Right lobe of liver (tissue), 6 donors: ENCODE measurements around the gene NAV2. TPM values are rescaled to one million over a fixed set of nuclear protein-coding genes. Genes with fewer than 3 reads are reported as not detected.

ENCODE experiments used
- ATAC-seq, 4 donors: fragments of 200-7000 bp; cut with Tn5 transposase; one replicate each; pipeline ENCODE4 v1.9.1; 2020; ENCODE audit warnings: mild to moderate bottlenecking in 4 of 4, moderate library complexity in 4 of 4
- DNase-seq, 3 donors: peaks; one replicate each; pipeline ENCODE4 v3.0.0-alpha.2; 2020
- H3K27ac ChIP-seq, 3 donors: fragments of 200-600 bp; one replicate each; pipeline ENCODE4 v1.8.0; 2022
- H3K27me3 ChIP-seq, 2 donors: fragments of 200-600 bp; one replicate each; pipeline ENCODE4 v1.8.0; 2022
- H3K36me3 ChIP-seq, 4 donors: fragments of 200-600 bp; sonication (generic) in 1 of 4; one replicate each; pipeline versions ENCODE4 v1.5.1 to v1.8.0; 2017 to 2022; ENCODE audit warnings: control low read depth in 1 of 4
- H3K4me1 ChIP-seq, 4 donors: fragments of 200-600 bp; sonication (generic) in 1 of 4; one replicate each; pipeline versions ENCODE4 v1.5.1 to v1.8.0; 2017 to 2022; ENCODE audit warnings: control low read depth in 1 of 4
- H3K4me3 ChIP-seq, 3 donors: fragments of 200-600 bp; one replicate each; pipeline ENCODE4 v1.8.0; 2022
- H3K9me3 ChIP-seq, 4 donors: fragments of 200-600 bp; sonication (generic) in 1 of 4; one replicate each; pipeline versions ENCODE4 v1.5.1 to v1.8.0; 2017 to 2022; ENCODE audit warnings: control low read depth in 1 of 4
- CTCF ChIP-seq, 4 donors: fragments of 200-600 bp in 3 of 4; fragments of 450-650 bp in 1 of 4; IDR thresholded peaks; one replicate each; pipeline versions ENCODE4 v1.5.1 to v1.8.0; 2016 to 2022; ENCODE audit warnings: antibody characterized with exemption in 4 of 4, mild to moderate bottlenecking in 2 of 4
- POLR2A ChIP-seq: fragments of 450-650 bp; IDR thresholded peaks from one replicate; pipeline ENCODE4 v1.6.1; 2017; ENCODE audit warnings: antibody characterized with exemption, mild to moderate bottlenecking
- WGBS: methylation state at CpG from one replicate; pipeline ENCODE4 v1.1.6; 2018; ENCODE audit warnings: low coverage, low lambda C conversion rate; ENCODE audit not compliant: insufficient coverage; ENCODE audit errors: missing lambda C conversion rate; 5-methylcytosine and 5-hydroxymethylcytosine counted together
- intact Hi-C, 2 donors: fragments of 100-400 bp; cut with DNase I; formaldehyde crosslinking; loops; one replicate each; pipeline versions ENCODE4 v1.11.2 to v1.14.1; 2022
- long read RNA-seq: library from polyadenylated mRNA; unstranded; transcript quantifications from one replicate; pipeline ENCODE4 v2.0.0, GENCODE V29; 2019
- total RNA-seq, 6 experiments: library from RNA; depleted of rRNA in 2 of 6; stranded (reverse); fragments of >200 nt in 2 of 6; fragmentation: NEBNext Ultra II Directional in 3 of 6; extraction: Animal tissue kit (Norgen Biotek cat#: 25700) in 3 of 6; gene quantifications; one replicate each; pipeline versions ENCODE4 v1.1.0 to v1.2.4, GENCODE V29; 2016 to 2023
- donor health status: DM: no; HTN: yes; CAD: no.
- donor health status: DM: no; HTN: no; CAD: no.
- donor health status: DM: no; HTN: no; CAD: no.
- donor health status: DM: no; HTN: yes; CAD: no.
- donor health status: DM: no; HTN: yes; CAD: no.

NAV2 gene
- total RNA-seq = 10 to 100 TPM; 15.5 to 69.2 (median 37.1) TPM
- long read RNA-seq, partial matches to known transcripts = 3 of 3 reads
- long read RNA-seq, other reads (novel, unspliced or antisense) = 0 of 3 reads

- Histone ChIP-seq H3K27me3 (no peaks in the 10 kb centered on the region), H3K4me1 (peaks cover 0 to 37% (median 12%) of the 10 kb centered on the region in 4 donors), H3K9me3 (no peaks in the 10 kb centered on the region), H3K36me3 (no peaks in the 10 kb centered on the region), H3K4me3 (peak within 1 kb of the TSS; percentile 52 to 70 (median 63)), H3K27ac (peak within 1 kb of the TSS; percentile 80 to 92 (median 92))
- ATAC-seq (peak; percentile 78 to 98 (median 94)), DNase-seq (peak; percentile 94 to 96 (median 95))
- intact Hi-C loops = no loop called here
- 1% methylated on average over 29 of the region's 91 CpGs for WGBS
- no peak for TF ChIP-seq CTCF (IDR thresholded peaks at IDR 0.05)
- peak; percentile 99 for TF ChIP-seq POLR2A
Measured at GRCh38 chr11:19712281-19713195, at the start of gene NAV2. Gene NAV2, plus strand, starts transcription at chr11:19712837. Its CDS starts 859 bp downstream, at chr11:19713696.

- ATAC-seq = no peak
- Histone ChIP-seq H3K4me1 (no peaks in the 10 kb centered on the region), H3K27me3 (no peaks in the 10 kb centered on the region), H3K36me3 (no peaks in the 10 kb centered on the region), H3K4me3 (no peak overlapping the region), H3K9me3 (no peaks in the 10 kb centered on the region), H3K27ac (no peak overlapping the region)
- DNase-seq = no peak
- intact Hi-C loops = no loop called here
- no peak for TF ChIP-seq POLR2A
- no peak for TF ChIP-seq CTCF (IDR thresholded peaks at IDR 0.05)
- WGBS = 11% methylated on average over 1 of the region's 1 CpG
Measured at GRCh38 chr11:19663206-19663605, 49.4 kb upstream of the NAV2 start.

- 28% methylated on average over 2 of the region's 4 CpGs for WGBS
- Histone ChIP-seq H3K27me3 (no peaks in the 10 kb centered on the region), H3K36me3 (no peaks in the 10 kb centered on the region), H3K4me1 (no peaks in the 10 kb centered on the region), H3K9me3 (no peaks in the 10 kb centered on the region), H3K27ac (no peak overlapping the region), H3K4me3 (no peak overlapping the region)
- DNase-seq (no peak), ATAC-seq (peak in 1 of 4 donors; percentile 29)
- intact Hi-C loops = no loop called here
- TF ChIP-seq CTCF (IDR thresholded peaks at IDR 0.05) = no peak
- TF ChIP-seq POLR2A = no peak
Measured at GRCh38 chr11:19664886-19665548, 47.6 kb upstream of the NAV2 start.

- ATAC-seq (no peak), DNase-seq (no peak)
- no peak for TF ChIP-seq POLR2A
- TF ChIP-seq CTCF (IDR thresholded peaks at IDR 0.05) = no peak
- H3K4me3 ChIP-seq = no peak overlapping the region
- intact Hi-C loops = no loop called here
- no peaks in the 10 kb centered on the region for H3K9me3 ChIP-seq
- no peaks in the 10 kb centered on the region for H3K27me3 ChIP-seq
- WGBS = 90% methylated on average over 2 of the region's 3 CpGs
- no peaks in the 10 kb centered on the region for H3K36me3 ChIP-seq
- no peak overlapping the region for H3K27ac ChIP-seq
- H3K4me1 ChIP-seq = no peaks in the 10 kb centered on the region
Measured at GRCh38 chr11:19666951-19667350, 45.7 kb upstream of the NAV2 start.
